Gastroesophageal sphincter (tissue), 4 donors: Measurements from ENCODE around the gene TSPYL2. TPM values are rescaled to one million over a fixed set of nuclear protein-coding genes. Genes with fewer than 3 reads are reported as not detected.

Experiments
- ATAC-seq: fragments of 150-250 bp; one replicate; pipeline ENCODE4 v1.9.1; 2016; ENCODE audit warnings: mild to moderate bottlenecking, moderate library complexity
- H3K27ac ChIP-seq, 4 donors: fragments of 200-600 bp; sonication (generic) in 3 of 4; 1 replicate in 3 of 4; 2 replicates in 1 of 4; pipeline ENCODE4 v1.5.1; 2016 to 2019
- H3K27me3 ChIP-seq: fragments of 200-600 bp; sonication (generic); one replicate; pipeline ENCODE4 v1.5.1; 2019
- H3K36me3 ChIP-seq, 2 donors: fragments of 200-600 bp; sonication (generic); one replicate each; pipeline ENCODE4 v1.5.1; 2019; ENCODE audit warnings: control low read depth in 1 of 2
- H3K4me1 ChIP-seq, 3 donors: fragments of 200-600 bp; sonication (generic); 1 replicate in 2 of 3; 2 replicates in 1 of 3; pipeline ENCODE4 v1.5.1; 2016 to 2019; ENCODE audit warnings: control low read depth in 2 of 3
- H3K4me3 ChIP-seq, 2 donors: fragments of 200-600 bp; sonication (generic); one replicate each; pipeline ENCODE4 v1.5.1; 2019; ENCODE audit warnings: mild to moderate bottlenecking in 1 of 2, moderate library complexity in 1 of 2
- H3K9me3 ChIP-seq, 3 donors: fragments of 200-600 bp; sonication (generic); one replicate each; pipeline ENCODE4 v1.5.1; 2017 to 2019; ENCODE audit warnings: control low read depth in 2 of 3
- EP300 ChIP-seq: sonication (generic); formaldehyde crosslinking; IDR thresholded peaks from one replicate; pipeline ENCODE4 v1.6.1; 2017; ENCODE audit warnings: antibody characterized with exemption, mild to moderate bottlenecking
- POLR2A ChIP-seq, 2 donors: fragments of 450-650 bp; IDR thresholded peaks; one replicate each; pipeline ENCODE4 v1.6.1; 2017; ENCODE audit warnings: antibody characterized with exemption in 2 of 2, mild to moderate bottlenecking in 2 of 2, moderate library complexity in 1 of 2
- POLR2AphosphoS5 ChIP-seq: sonication (generic); formaldehyde crosslinking; IDR thresholded peaks from one replicate; pipeline ENCODE4 v1.6.1; 2017; ENCODE audit warnings: antibody characterized with exemption
- WGBS, 2 donors: methylation state at CpG; one replicate each; pipeline ENCODE4 v1.1.5; 2018; ENCODE audit warnings: low coverage in 1 of 2; 5-methylcytosine and 5-hydroxymethylcytosine counted together
- total RNA-seq, 4 donors: library from RNA; depleted of rRNA; stranded (reverse); fragments of >200 nt; gene quantifications; one replicate each; pipeline ENCODE4 v1.1.0, GENCODE V29; 2016
- TF ChIP-seq, protein P1 (sequence below), 4 experiments: fragments of 200-600 bp in 2 of 4; fragments of 450-650 bp in 2 of 4; sonication (generic) in 1 of 4; IDR thresholded peaks; one replicate each; pipeline ENCODE4 v1.5.1; 2017 to 2019; ENCODE audit warnings: antibody characterized with exemption in 4 of 4, mild to moderate bottlenecking in 2 of 4, moderate library complexity in 2 of 4

The TSPYL2 gene
- total RNA-seq, 4 donors from 2014 or later, result 40.5 to 156 (median 89.8) TPM

DNA sequence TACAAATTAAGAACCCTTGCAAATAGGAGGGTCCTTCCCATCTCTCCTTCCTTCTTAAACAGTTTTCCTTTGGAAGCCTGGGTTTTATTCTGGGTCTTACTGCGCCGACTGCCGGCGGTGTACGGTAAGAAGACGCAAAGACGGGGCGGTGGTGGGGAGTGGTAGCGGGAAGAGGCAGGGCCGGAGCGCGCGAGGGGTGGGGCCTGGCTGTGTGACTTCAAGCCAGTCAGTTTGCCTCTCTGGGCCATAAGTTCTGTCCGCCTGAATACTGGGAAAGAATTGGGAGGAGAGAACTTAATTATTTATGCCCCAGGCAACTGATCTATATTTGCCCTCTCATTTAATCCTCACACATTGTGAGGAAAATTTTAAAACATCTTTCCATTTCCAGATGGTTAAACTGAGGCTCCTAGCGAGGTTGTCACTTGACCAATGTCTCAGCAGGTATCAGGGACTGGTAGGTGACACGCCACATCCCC lies 11.0 kb downstream of the TSPYL2 start:
- TF ChIP-seq POLR2AphosphoS5 (peak; percentile 31), POLR2A (IDR thresholded peaks at IDR 0.05) (no peak)
- TF ChIP-seq, protein P1, sequence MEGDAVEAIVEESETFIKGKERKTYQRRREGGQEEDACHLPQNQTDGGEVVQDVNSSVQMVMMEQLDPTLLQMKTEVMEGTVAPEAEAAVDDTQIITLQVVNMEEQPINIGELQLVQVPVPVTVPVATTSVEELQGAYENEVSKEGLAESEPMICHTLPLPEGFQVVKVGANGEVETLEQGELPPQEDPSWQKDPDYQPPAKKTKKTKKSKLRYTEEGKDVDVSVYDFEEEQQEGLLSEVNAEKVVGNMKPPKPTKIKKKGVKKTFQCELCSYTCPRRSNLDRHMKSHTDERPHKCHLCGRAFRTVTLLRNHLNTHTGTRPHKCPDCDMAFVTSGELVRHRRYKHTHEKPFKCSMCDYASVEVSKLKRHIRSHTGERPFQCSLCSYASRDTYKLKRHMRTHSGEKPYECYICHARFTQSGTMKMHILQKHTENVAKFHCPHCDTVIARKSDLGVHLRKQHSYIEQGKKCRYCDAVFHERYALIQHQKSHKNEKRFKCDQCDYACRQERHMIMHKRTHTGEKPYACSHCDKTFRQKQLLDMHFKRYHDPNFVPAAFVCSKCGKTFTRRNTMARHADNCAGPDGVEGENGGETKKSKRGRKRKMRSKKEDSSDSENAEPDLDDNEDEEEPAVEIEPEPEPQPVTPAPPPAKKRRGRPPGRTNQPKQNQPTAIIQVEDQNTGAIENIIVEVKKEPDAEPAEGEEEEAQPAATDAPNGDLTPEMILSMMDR (IDR thresholded peaks at IDR 0.05), result peak in 3 of 4 experiments; percentile 69 to 74 (median 73)
- 0 to 29% methylated on average over 1 of the region's 16 CpGs for WGBS, 2 donors
- Histone ChIP-seq H3K9me3 (no peaks in the 10 kb centered on the region), H3K27me3 (no peaks in the 10 kb centered on the region), H3K36me3 (no peaks in the 10 kb centered on the region), H3K4me3 (peak overlapping the region; percentile 49 to 70), H3K4me1 (peaks cover 0 to 11% (median 0%) of the 10 kb centered on the region in 3 donors), H3K27ac (peak overlapping the region; percentile 89 to 99 (median 93))
- peak; percentile 68 for ATAC-seq

GRCh38 chrX:53093748-53094581 lies 11.8 kb downstream of the TSPYL2 start, which contains the start of gene KANTR:
Gene KANTR (plus strand): TSS chrX:53094142. CDS start chrX:53124273, 30,131 bp downstream.
- H3K36me3 ChIP-seq, result peaks cover 0 to 5% of the 10 kb centered on the region in 2 donors
- no peaks in the 10 kb centered on the region for H3K27me3 ChIP-seq
- no peaks in the 10 kb centered on the region for H3K9me3 ChIP-seq
- WGBS, 2 donors, result 0 to 40% methylated on average over 8 to 10 of the region's 67 CpGs
- peak within 1 kb of the TSS; percentile 49 to 70 for H3K4me3 ChIP-seq
- ATAC-seq, result peak; percentile 93
- H3K4me1 ChIP-seq, result peaks cover 0 to 9% (median 0%) of the 10 kb centered on the region in 3 donors
- TF ChIP-seq, protein P1 (IDR thresholded peaks at IDR 0.05), result no peak
- TF ChIP-seq POLR2AphosphoS5 (peak; percentile 84), POLR2A (IDR thresholded peaks at IDR 0.05) (peak; percentile 43 to 60), EP300 (no peak)
- H3K27ac ChIP-seq, result peak within 1 kb of the TSS; percentile 89 to 99 (median 93)

DNA sequence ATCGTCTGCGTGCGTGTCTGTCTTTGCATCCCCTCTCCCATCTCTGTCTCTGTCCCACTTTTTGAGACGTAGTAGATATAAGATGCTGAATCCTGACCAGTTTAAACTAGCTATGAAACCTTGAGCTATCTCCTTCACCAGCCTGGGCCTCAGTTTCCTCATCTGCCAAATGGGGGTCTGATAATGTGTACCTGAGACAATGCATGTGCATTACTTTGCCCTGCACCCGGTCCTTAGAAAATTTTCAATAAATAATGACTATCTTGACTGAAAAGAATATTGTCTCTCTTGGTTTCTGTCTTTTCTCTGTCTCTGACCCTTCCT lies 12.4 kb downstream of the TSPYL2 start:
- H3K27me3 ChIP-seq, result no peaks in the 10 kb centered on the region
- no peak for ATAC-seq
- no peak for TF ChIP-seq POLR2A (IDR thresholded peaks at IDR 0.05)
- TF ChIP-seq, protein P1 (IDR thresholded peaks at IDR 0.05), result no peak
- no peak for TF ChIP-seq EP300

GRCh38 chrX:53095796-53096195 lies 13.6 kb downstream of the TSPYL2 start:
- Histone ChIP-seq H3K36me3 (peaks cover 0 to 16% of the 10 kb centered on the region in 2 donors), H3K4me3 (no peak overlapping the region), H3K27me3 (no peaks in the 10 kb centered on the region), H3K27ac (no peak overlapping the region), H3K4me1 (peaks cover 0 to 9% (median 0%) of the 10 kb centered on the region in 3 donors), H3K9me3 (no peaks in the 10 kb centered on the region)
- 76 to 92% methylated on average over 2 to 3 of the region's 3 CpGs for WGBS, 2 donors
- TF ChIP-seq, protein P1 (IDR thresholded peaks at IDR 0.05), result no peak
- no peak for TF ChIP-seq EP300
- no peak for TF ChIP-seq POLR2AphosphoS5
- no peak for ATAC-seq

More for the DNA sequence above, 12.4 kb downstream of the TSPYL2 start:
- Histone ChIP-seq H3K27ac (peak overlapping the region; percentile 41 to 93 (median 91)), H3K36me3 (peaks cover 0 to 11% of the 10 kb centered on the region in 2 donors), H3K4me1 (peaks cover 0 to 9% (median 0%) of the 10 kb centered on the region in 3 donors), H3K4me3 (peak overlapping the region; percentile 49 to 70), H3K9me3 (no peaks in the 10 kb centered on the region)
- 0 to 33% methylated on average over 1 to 2 of the region's 5 CpGs for WGBS, 2 donors
